A549 (cell line): Measurements from ENCODE around the gene WFDC13. TPM values are rescaled to one million over a fixed set of nuclear protein-coding genes. Genes with fewer than 3 reads are reported as not detected.
"Not testable (repeated sequence)": the region's sequence is repeated elsewhere in the genome, so short reads cannot be mapped to it uniquely, and the experiment has no call there.

Experiments
- ATAC-seq, 2 experiments: fragments of 200-7000 bp in 1 of 2; fragments of >200 bp in 1 of 2; cut with Nextera tagmentation in 1 of 2; cut with Tn5 transposase in 1 of 2; 3 replicates each; pipeline versions ENCODE4 v1.8.0 to v1.9.1; 2018 to 2020; ENCODE audit warnings: mild to moderate bottlenecking in 1 of 2, moderate library complexity in 1 of 2
- CTCF ChIA-PET: fragments of 300-600 bp; sonication (Branson Sonifier 250); formaldehyde crosslinking; extraction: SDS; loops from one replicate; lab custom pipeline; 2021; ENCODE audit warnings: antibody characterized with exemption, inconsistent platforms; lab: Yijun Ruan, JAX
- POLR2A ChIA-PET: fragments of 350-600 bp; formaldehyde crosslinking; extraction: SDS; loops from one replicate; lab custom pipeline; 2021; ENCODE audit warnings: antibody characterized with exemption, inconsistent platforms; lab: Yijun Ruan, JAX
- DNase-seq, 2 experiments: peaks; one replicate each; pipeline versions ENCODE4 v3.0.0 to v3.0.0-alpha.2; 2011 to 2016; ENCODE audit warnings: low read depth in 1 of 2, low spot score in 1 of 2
- FAIRE-seq: peaks from 2 replicates; lab custom pipeline; 2011; peaks lifted over from hg19 to GRCh38; lab: Jason Lieb, UNC
- H3K27ac ChIP-seq, 2 experiments: fragments of >200 bp; sonication (Bioruptor Twin); formaldehyde crosslinking; 3 replicates each; pipeline ENCODE4 v1.5.1; 2016 to 2017
- H3K4me1 ChIP-seq: fragments of >200 bp; sonication (Bioruptor Twin); formaldehyde crosslinking; 3 replicates; pipeline ENCODE4 v1.6.1; 2016
- H3K4me2 ChIP-seq: fragments of >200 bp; sonication (Bioruptor Twin); formaldehyde crosslinking; 3 replicates; pipeline ENCODE4 v1.6.1; 2016
- H3K4me3 ChIP-seq: fragments of >200 bp; sonication (Bioruptor Twin); formaldehyde crosslinking; 3 replicates; pipeline ENCODE4 v1.5.1; 2016
- H3K9me3 ChIP-seq: fragments of >200 bp; sonication (Bioruptor Twin); formaldehyde crosslinking; 3 replicates; pipeline ENCODE4 v1.6.1; 2016
- CBX2 ChIP-seq: fragments of 200-600 bp; sonication (generic); IDR thresholded peaks from 2 replicates; pipeline ENCODE4 v1.6.1; 2016; ENCODE audit warnings: low read depth, mild to moderate bottlenecking, borderline replicate concordance
- CEBPB ChIP-seq, 2 experiments: fragments of >200 bp in 1 of 2; sonication (Bioruptor Twin) in 1 of 2; formaldehyde crosslinking in 1 of 2; IDR thresholded peaks; 2 replicates each; pipeline ENCODE4 v1.6.1; 2012 to 2016
- EHF ChIP-seq: fragments of 250-450 bp; sonication (Bioruptor Pico); IDR thresholded peaks from 2 replicates; pipeline ENCODE4 v1.5.0; 2020; ENCODE audit warnings: mild to moderate bottlenecking
- FOXS1 ChIP-seq: fragments of 250-450 bp; sonication (Bioruptor Pico); IDR thresholded peaks from 2 replicates; pipeline ENCODE4 v1.5.0; 2020; ENCODE audit warnings: mild to moderate bottlenecking, moderate library complexity
- HDAC2 ChIP-seq: fragments of 200-600 bp; sonication (generic); IDR thresholded peaks from 2 replicates; pipeline ENCODE4 v1.6.1; 2016
- HOXA7 ChIP-seq: fragments of 250-450 bp; sonication (Bioruptor Pico); IDR thresholded peaks from 2 replicates; pipeline ENCODE4 v1.5.0; 2020; ENCODE audit warnings: mild to moderate bottlenecking, moderate library complexity
- HOXB13 ChIP-seq: fragments of 250-450 bp; sonication (Bioruptor Pico); IDR thresholded peaks from 2 replicates; pipeline ENCODE4 v1.5.0; 2020; ENCODE audit warnings: low read depth, mild to moderate bottlenecking, moderate library complexity
- HOXB5 ChIP-seq: fragments of 250-450 bp; sonication (Bioruptor Pico); IDR thresholded peaks from 2 replicates; pipeline ENCODE4 v1.5.0; 2020; ENCODE audit warnings: mild to moderate bottlenecking, moderate library complexity
- JUNB ChIP-seq: fragments of >200 bp; sonication (Bioruptor Twin); formaldehyde crosslinking; IDR thresholded peaks from 2 replicates; pipeline ENCODE4 v1.6.1; 2016
- KDM1A ChIP-seq: fragments of 200-600 bp; sonication (generic); IDR thresholded peaks from 2 replicates; pipeline ENCODE4 v1.6.1; 2016; ENCODE audit warnings: low read depth, mild to moderate bottlenecking
- MAFK ChIP-seq: fragments of 450-650 bp; IDR thresholded peaks from 2 replicates; pipeline ENCODE4 v1.6.1; 2014; ENCODE audit not compliant: partially characterized antibody
- MAZ ChIP-seq: fragments of 150-350 bp; IDR thresholded peaks from 2 replicates; pipeline ENCODE4 v1.6.1; 2014; ENCODE audit warnings: antibody characterized with exemption, low read depth, low read length, borderline replicate concordance
- NR3C1 ChIP-seq: fragments of >200 bp; sonication (Bioruptor Twin); formaldehyde crosslinking; IDR thresholded peaks from 3 replicates; pipeline ENCODE4 v1.6.1; 2017
- PHF8 ChIP-seq: fragments of 200-600 bp; sonication (generic); IDR thresholded peaks from 2 replicates; pipeline ENCODE4 v1.6.1; 2016; ENCODE audit warnings: low read depth, mild to moderate bottlenecking, antibody characterized with exemption, moderate library complexity, borderline replicate concordance
- POLR2A ChIP-seq: IDR thresholded peaks from 2 replicates; pipeline ENCODE4 v1.6.1; 2012; ENCODE audit warnings: mild to moderate bottlenecking, low read length
- POLR2AphosphoS2 ChIP-seq: conservative IDR thresholded peaks from 2 replicates; pipeline ENCODE4 v1.6.1; 2012; ENCODE audit warnings: low read length, improper control_type of control experiment, inconsistent platforms
- RAD21 ChIP-seq, 2 experiments: fragments of >200 bp in 1 of 2; sonication (Bioruptor Twin) in 1 of 2; formaldehyde crosslinking in 1 of 2; IDR thresholded peaks in 1 of 2; conservative IDR thresholded peaks in 1 of 2; 2 replicates in 1 of 2; 3 replicates in 1 of 2; pipeline ENCODE4 v1.6.1; 2012 to 2018; ENCODE audit warnings: inconsistent platforms in 1 of 2
- RARB ChIP-seq: fragments of 250-450 bp; sonication (Bioruptor Pico); IDR thresholded peaks from 2 replicates; pipeline ENCODE4 v1.8.0; 2021; ENCODE audit warnings: mild to moderate bottlenecking, moderate library complexity
- RNF2 ChIP-seq: fragments of 200-600 bp; sonication (generic); IDR thresholded peaks from 2 replicates; pipeline ENCODE4 v1.6.1; 2016; ENCODE audit warnings: low read depth, mild to moderate bottlenecking, antibody characterized with exemption, moderate library complexity, borderline replicate concordance
- SMC3 ChIP-seq: fragments of >200 bp; sonication (Bioruptor Twin); formaldehyde crosslinking; IDR thresholded peaks from 3 replicates; pipeline ENCODE4 v1.6.1; 2018; ENCODE audit warnings: inconsistent platforms
- ZSCAN20 ChIP-seq: fragments of 250-450 bp; sonication (Bioruptor Pico); IDR thresholded peaks from 2 replicates; pipeline ENCODE4 v1.8.0; 2022; ENCODE audit warnings: mild to moderate bottlenecking, moderate library complexity
- WGBS: methylation state at CpG from one replicate; pipeline ENCODE4 v1.1.6; 2017; ENCODE audit errors: missing lambda C conversion rate; 5-methylcytosine and 5-hydroxymethylcytosine counted together
- polyA minus RNA-seq: library from RNA; depleted of rRNA, polyadenylated mRNA; stranded (reverse); fragments of >200 nt; gene quantifications from 2 replicates; pipeline ENCODE4 v1.2.3, GENCODE V29; 2011; rRNA and poly(A)+ RNA removed
- polyA plus RNA-seq, 4 experiments: library from polyadenylated mRNA; depleted of rRNA in 3 of 4; stranded (reverse); fragments of >200 nt; fragmentation: RNase III in 1 of 4; extraction: RNeasy Plus Mini Kit Qiagen cat#74134 plus additional on column Dnase treatment in 1 of 4; gene quantifications; 2 replicates in 3 of 4; 3 replicates in 1 of 4; pipeline ENCODE4 v1.2.3, GENCODE V29; 2011 to 2017
- TF ChIP-seq, protein P1 (sequence below): fragments of 250-450 bp; sonication (Bioruptor Pico); IDR thresholded peaks from 2 replicates; pipeline ENCODE4 v1.5.0; 2020; ENCODE audit warnings: low read depth, mild to moderate bottlenecking, moderate library complexity
- TF ChIP-seq, protein P2 (sequence below): IDR thresholded peaks from 2 replicates; pipeline ENCODE4 v1.6.1; 2012
- TF ChIP-seq, protein P3 (sequence below): fragments of >200 bp; sonication (Bioruptor Twin); formaldehyde crosslinking; IDR thresholded peaks from 2 replicates; pipeline ENCODE4 v1.6.1; 2016
- TF ChIP-seq, protein P4 (sequence below): fragments of >200 bp; sonication (Bioruptor Twin); formaldehyde crosslinking; IDR thresholded peaks from 3 replicates; pipeline ENCODE4 v1.6.1; 2016
- TF ChIP-seq, protein P5 (sequence below): IDR thresholded peaks from 2 replicates; pipeline ENCODE4 v1.6.1; 2012

Gene WFDC13, protein sequence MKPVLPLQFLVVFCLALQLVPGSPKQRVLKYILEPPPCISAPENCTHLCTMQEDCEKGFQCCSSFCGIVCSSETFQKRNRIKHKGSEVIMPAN
- not detected in 2 replicates for polyA plus RNA-seq (2011; rRNA removed)
- not detected in 2 replicates for polyA plus RNA-seq (2012; cell fraction: cytosol; rRNA removed)
- not detected in 2 replicates for polyA plus RNA-seq (2012; cell fraction: nucleus; rRNA removed)
- not detected in 3 replicates for polyA plus RNA-seq (2017; fragmentation: RNase III; extraction: RNeasy Plus Mini Kit Qiagen cat#74134 plus additional on column Dnase treatment)
- not detected in 2 replicates for polyA minus RNA-seq

DNA sequence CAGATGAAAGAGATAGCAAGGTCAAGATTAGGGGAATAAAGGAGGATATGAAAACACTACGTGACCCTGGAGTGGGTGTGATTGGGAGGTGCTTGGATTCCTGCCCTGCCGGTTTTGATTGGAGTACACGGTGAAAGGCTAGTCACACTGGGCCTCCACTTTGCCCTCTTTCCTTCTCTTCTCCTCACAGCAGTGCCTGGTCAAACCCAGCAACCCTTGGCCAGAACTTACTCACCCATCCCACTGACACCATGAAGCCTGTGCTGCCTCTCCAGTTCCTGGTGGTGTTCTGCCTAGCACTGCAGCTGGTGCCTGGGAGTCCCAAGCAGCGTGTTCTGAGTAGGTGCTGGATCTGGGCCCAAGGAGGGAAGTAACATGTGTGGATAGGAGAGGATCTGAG is at the start of gene WFDC13:
Gene WFDC13 (plus strand): TSS at position 166 of the 400 bp plus-strand sequence. CDS start 86 bp downstream, at position 252.
- ATAC-seq (no peak), FAIRE-seq (no peak), DNase-seq (no peak)
- ChIA-PET POLR2A (no interaction called here), CTCF (interaction anchor here (0.9 kb wide), 1 partner anchor 70 kb away, joined by 3 read pairs; no protein-coding TSS in a partner anchor)
- Histone ChIP-seq H3K4me2 (no peak within 1 kb of the TSS), H3K4me1 (no peaks in the 10 kb centered on the region), H3K9me3 (no peaks in the 10 kb centered on the region), H3K4me3 (no peak within 1 kb of the TSS), H3K27ac (no peak within 1 kb of the TSS)
- WGBS = 20% methylated on average over 4 of the region's 4 CpGs
- TF ChIP-seq FOXS1 (CRISPR knock-in tag) (no peak), JUNB (no peak), KDM1A (no peak), POLR2AphosphoS2 (no peak), NR3C1 (no peak), RARB (CRISPR knock-in tag) (no peak), HDAC2 (no peak), HOXB13 (no peak), CEBPB (IDR thresholded peaks at IDR 0.05) (no peak), RNF2 (no peak), POLR2A (no peak), MAZ (no peak)
- TF ChIP-seq, protein P1, sequence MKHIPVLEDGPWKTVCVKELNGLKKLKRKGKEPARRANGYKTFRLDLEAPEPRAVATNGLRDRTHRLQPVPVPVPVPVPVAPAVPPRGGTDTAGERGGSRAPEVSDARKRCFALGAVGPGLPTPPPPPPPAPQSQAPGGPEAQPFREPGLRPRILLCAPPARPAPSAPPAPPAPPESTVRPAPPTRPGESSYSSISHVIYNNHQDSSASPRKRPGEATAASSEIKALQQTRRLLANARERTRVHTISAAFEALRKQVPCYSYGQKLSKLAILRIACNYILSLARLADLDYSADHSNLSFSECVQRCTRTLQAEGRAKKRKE (CRISPR knock-in tag) = no peak
- TF ChIP-seq, protein P2, sequence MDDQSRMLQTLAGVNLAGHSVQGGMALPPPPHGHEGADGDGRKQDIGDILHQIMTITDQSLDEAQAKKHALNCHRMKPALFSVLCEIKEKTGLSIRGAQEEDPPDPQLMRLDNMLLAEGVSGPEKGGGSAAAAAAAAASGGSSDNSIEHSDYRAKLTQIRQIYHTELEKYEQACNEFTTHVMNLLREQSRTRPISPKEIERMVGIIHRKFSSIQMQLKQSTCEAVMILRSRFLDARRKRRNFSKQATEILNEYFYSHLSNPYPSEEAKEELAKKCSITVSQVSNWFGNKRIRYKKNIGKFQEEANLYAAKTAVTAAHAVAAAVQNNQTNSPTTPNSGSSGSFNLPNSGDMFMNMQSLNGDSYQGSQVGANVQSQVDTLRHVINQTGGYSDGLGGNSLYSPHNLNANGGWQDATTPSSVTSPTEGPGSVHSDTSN = no peak
- TF ChIP-seq, protein P3, sequence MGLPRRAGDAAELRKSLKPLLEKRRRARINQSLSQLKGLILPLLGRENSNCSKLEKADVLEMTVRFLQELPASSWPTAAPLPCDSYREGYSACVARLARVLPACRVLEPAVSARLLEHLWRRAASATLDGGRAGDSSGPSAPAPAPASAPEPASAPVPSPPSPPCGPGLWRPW = no peak

DNA sequence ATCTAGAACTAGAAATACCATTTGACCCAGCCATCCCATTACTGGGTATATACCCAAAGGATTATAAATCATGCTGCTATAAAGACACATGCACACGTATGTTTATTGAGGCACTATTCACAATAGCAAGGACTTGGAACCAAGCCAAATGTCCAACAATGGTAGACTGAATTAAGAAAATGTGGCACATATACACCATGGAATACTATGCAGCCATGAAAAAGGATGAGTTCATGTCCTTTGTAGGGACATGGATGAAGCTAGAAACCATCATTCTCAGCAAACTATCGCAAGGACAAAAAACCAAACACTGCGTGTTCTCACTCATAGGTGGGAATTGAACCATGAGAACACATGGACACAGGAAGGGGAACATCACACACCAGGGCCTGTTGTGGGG is 44.8 kb upstream of the WFDC13 start:
- FAIRE-seq, H3K9me3 ChIP-seq, H3K4me3 ChIP-seq, H3K4me1 ChIP-seq, H3K27ac ChIP-seq, DNase-seq, H3K4me2 ChIP-seq, CTCF ChIA-PET, ATAC-seq, POLR2A ChIA-PET: not testable (repeated sequence)
- WGBS = 31% methylated on average over 3 of the region's 3 CpGs

DNA sequence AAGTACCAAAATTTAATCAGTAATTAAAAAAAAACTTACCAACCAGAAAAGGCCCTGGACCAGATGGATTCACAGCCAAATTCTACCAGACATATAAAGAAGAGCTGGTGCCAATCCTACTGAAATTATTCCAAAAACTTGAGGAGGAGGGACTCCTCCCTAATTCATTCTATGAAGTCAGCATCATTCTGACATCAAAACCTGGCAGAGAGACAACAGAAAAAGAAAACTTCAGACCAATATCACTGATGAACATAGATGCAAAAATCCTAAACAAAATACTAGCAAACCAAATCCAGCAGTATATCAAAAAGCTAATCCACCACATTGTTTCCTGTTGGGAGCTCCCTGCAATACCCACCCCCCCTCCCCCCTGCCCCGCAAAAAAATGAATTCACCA is 31.7 kb upstream of the WFDC13 start, which contains the start of gene WFDC11:
Gene WFDC11 (minus strand): TSS at position 101 of the 400 bp plus-strand sequence. CDS start 19,639 bp downstream, outside the sequence.
- FAIRE-seq (no peak), ATAC-seq (no peak)
- POLR2A ChIA-PET = no interaction called here

More for the DNA sequence above, 31.7 kb upstream of the WFDC13 start, which contains the start of gene WFDC11:
- 0% methylated on average over 1 of the region's 1 CpG for WGBS
- Histone ChIP-seq H3K27ac (no peak within 1 kb of the TSS), H3K4me3 (no peak within 1 kb of the TSS), H3K4me2 (no peak within 1 kb of the TSS), H3K9me3 (no peaks in the 10 kb centered on the region), H3K4me1 (no peaks in the 10 kb centered on the region)
- TF ChIP-seq PHF8 = no peak
- no peak for TF ChIP-seq SMC3
- TF ChIP-seq EHF (CRISPR knock-in tag) = no peak
- no peak for TF ChIP-seq RAD21 (conservative IDR thresholded peaks at IDR 0.05 in 1 of 2, IDR thresholded peaks at IDR 0.05 in 1 of 2)
- TF ChIP-seq MAFK = no peak
- TF ChIP-seq, protein P4, sequence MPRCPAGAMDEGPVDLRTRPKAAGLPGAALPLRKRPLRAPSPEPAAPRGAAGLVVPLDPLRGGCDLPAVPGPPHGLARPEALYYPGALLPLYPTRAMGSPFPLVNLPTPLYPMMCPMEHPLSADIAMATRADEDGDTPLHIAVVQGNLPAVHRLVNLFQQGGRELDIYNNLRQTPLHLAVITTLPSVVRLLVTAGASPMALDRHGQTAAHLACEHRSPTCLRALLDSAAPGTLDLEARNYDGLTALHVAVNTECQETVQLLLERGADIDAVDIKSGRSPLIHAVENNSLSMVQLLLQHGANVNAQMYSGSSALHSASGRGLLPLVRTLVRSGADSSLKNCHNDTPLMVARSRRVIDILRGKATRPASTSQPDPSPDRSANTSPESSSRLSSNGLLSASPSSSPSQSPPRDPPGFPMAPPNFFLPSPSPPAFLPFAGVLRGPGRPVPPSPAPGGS = no peak
- no peak for TF ChIP-seq ZSCAN20
- TF ChIP-seq, protein P1 (CRISPR knock-in tag) = no peak
- TF ChIP-seq CBX2 = no peak
- no peak for TF ChIP-seq MAZ
- no peak for TF ChIP-seq FOXS1 (CRISPR knock-in tag)
- TF ChIP-seq HOXB5 (CRISPR knock-in tag) = no peak
- TF ChIP-seq, protein P5, sequence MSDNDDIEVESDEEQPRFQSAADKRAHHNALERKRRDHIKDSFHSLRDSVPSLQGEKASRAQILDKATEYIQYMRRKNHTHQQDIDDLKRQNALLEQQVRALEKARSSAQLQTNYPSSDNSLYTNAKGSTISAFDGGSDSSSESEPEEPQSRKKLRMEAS = no peak
- TF ChIP-seq NR3C1 = no peak
- no peak for TF ChIP-seq POLR2AphosphoS2
- TF ChIP-seq, protein P3 = no peak
- no peak for TF ChIP-seq HOXA7 (CRISPR knock-in tag)
- DNase-seq = no peak
- CTCF ChIA-PET = no interaction called here
